Breast epithelium (tissue), 4 donors: Measurements from ENCODE around the gene ITGB2. TPM values are rescaled to one million over a fixed set of nuclear protein-coding genes. Genes with fewer than 3 reads are reported as not detected.
"Not testable (repeated sequence)": the region's sequence is repeated elsewhere in the genome, so short reads cannot be mapped to it uniquely, and the experiment has no call there.

Experiments
- DNase-seq, 2 donors: peaks; one replicate each; pipeline ENCODE4 v3.0.0-alpha.2; 2019; ENCODE audit warnings: low spot score in 2 of 2
- H3K27ac ChIP-seq, 2 donors: fragments of 200-600 bp; sonication (generic) in 1 of 2; one replicate each; pipeline ENCODE4 v1.5.1; 2016 to 2019; ENCODE audit warnings: mild to moderate bottlenecking in 1 of 2
- H3K27me3 ChIP-seq, 2 donors: fragments of 200-600 bp; sonication (generic) in 1 of 2; one replicate each; pipeline versions ENCODE4 v1.5.1 to v1.6.0; 2017 to 2019; ENCODE audit warnings: control low read depth in 1 of 2, mild to moderate bottlenecking in 1 of 2
- H3K36me3 ChIP-seq: fragments of 200-600 bp; one replicate; pipeline ENCODE4 v1.5.1; 2019
- H3K4me1 ChIP-seq, 2 donors: fragments of 200-600 bp; sonication (generic); one replicate each; pipeline ENCODE4 v1.5.1; 2016 to 2019; ENCODE audit warnings: control low read depth in 1 of 2
- H3K4me3 ChIP-seq, 3 donors: fragments of 200-600 bp; sonication (generic); 1 replicate in 2 of 3; 2 replicates in 1 of 3; pipeline ENCODE4 v1.5.1; 2016 to 2019; ENCODE audit warnings: mild to moderate bottlenecking in 3 of 3, moderate library complexity in 2 of 3
- H3K9me3 ChIP-seq, 2 donors: fragments of 200-600 bp; sonication (generic) in 1 of 2; one replicate each; pipeline ENCODE4 v1.5.1; 2016 to 2019; ENCODE audit warnings: control low read depth in 1 of 2
- POLR2A ChIP-seq: fragments of 450-650 bp; IDR thresholded peaks from one replicate; pipeline ENCODE4 v1.6.1; 2016; ENCODE audit warnings: antibody characterized with exemption, mild to moderate bottlenecking, moderate library complexity
- POLR2AphosphoS5 ChIP-seq, 3 donors: sonication (generic); formaldehyde crosslinking; IDR thresholded peaks; one replicate each; pipeline ENCODE4 v1.6.1; 2017; ENCODE audit warnings: antibody characterized with exemption in 3 of 3
- intact Hi-C: fragments of 100-400 bp; cut with DNase I; formaldehyde crosslinking; loops from one replicate; pipeline ENCODE4 v1.15.1; 2023; ENCODE audit warnings: low total_unique reads
- total RNA-seq, 3 donors: library from RNA; depleted of rRNA; stranded (reverse); fragments of >200 nt; gene quantifications; one replicate each; pipeline ENCODE4 v1.1.0, GENCODE V29; 2016
- TF ChIP-seq, protein P1 (sequence below), 3 donors: fragments of 450-650 bp; IDR thresholded peaks; one replicate each; pipeline ENCODE4 v1.5.1; 2016 to 2017; ENCODE audit warnings: antibody characterized with exemption in 3 of 3, mild to moderate bottlenecking in 3 of 3, moderate library complexity in 3 of 3

Gene ITGB2
- total RNA-seq, 3 donors from 2014 or later, result 19.7 to 242 (median 92.8) TPM

DNA sequence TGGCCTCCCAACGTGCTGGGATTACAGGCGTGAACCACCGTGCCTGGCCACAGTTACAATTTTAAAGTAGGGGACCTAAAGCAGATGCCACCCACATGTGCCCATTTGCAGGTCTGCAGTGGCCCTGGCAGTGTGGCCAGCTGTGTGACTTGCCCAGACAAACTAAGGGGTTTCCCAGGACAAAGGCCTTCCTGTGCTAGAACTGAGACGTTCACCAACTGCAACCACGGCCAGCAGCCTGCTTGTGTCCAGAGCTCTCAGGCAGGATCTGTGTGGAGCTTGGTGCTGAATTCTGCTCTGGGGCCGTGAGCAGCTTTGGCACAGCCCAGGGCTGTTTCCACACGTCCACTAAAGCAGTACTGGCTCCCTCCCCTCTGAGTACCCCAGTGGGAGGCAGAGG is 36.6 kb downstream of the ITGB2 start:
- TF ChIP-seq, protein P1, sequence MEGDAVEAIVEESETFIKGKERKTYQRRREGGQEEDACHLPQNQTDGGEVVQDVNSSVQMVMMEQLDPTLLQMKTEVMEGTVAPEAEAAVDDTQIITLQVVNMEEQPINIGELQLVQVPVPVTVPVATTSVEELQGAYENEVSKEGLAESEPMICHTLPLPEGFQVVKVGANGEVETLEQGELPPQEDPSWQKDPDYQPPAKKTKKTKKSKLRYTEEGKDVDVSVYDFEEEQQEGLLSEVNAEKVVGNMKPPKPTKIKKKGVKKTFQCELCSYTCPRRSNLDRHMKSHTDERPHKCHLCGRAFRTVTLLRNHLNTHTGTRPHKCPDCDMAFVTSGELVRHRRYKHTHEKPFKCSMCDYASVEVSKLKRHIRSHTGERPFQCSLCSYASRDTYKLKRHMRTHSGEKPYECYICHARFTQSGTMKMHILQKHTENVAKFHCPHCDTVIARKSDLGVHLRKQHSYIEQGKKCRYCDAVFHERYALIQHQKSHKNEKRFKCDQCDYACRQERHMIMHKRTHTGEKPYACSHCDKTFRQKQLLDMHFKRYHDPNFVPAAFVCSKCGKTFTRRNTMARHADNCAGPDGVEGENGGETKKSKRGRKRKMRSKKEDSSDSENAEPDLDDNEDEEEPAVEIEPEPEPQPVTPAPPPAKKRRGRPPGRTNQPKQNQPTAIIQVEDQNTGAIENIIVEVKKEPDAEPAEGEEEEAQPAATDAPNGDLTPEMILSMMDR (IDR thresholded peaks at IDR 0.05), result no peak
- TF ChIP-seq POLR2A (no peak), POLR2AphosphoS5 (IDR thresholded peaks at IDR 0.05) (no peak)
- H3K9me3 ChIP-seq, result no peaks in the 10 kb centered on the region
- H3K27ac ChIP-seq, result no peak overlapping the region
- no peak overlapping the region for H3K4me3 ChIP-seq
- no peaks in the 10 kb centered on the region for H3K4me1 ChIP-seq
- H3K36me3 ChIP-seq, result no peaks in the 10 kb centered on the region
- intact Hi-C loops, result loop anchor here (10.0 kb wide), 1 partner anchor 51 kb away; no protein-coding TSS in a partner anchor
- H3K27me3 ChIP-seq, result peaks cover 0 to 3% of the 10 kb centered on the region in 2 donors
- DNase-seq, result no peak

DNA sequence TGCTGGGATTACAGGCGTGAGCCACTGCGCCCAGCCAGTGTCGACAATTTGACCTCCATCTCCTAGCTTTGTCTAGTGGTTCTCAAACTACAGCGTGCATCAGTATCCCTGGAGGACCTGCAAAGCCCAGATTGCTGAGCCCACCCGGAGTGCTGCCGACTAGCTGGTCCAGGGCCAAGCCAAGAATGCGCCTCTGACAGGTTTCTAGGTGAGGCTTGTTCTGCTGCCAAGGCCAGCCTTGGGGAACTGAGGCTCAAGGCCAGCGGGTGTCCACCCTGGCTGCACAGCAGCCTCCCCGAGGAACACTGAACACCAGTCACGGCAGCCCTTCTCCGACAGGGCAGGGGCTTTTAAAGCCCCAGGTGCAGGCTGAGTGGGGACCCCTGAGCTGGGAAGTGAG is 37.4 kb downstream of the ITGB2 start:
- TF ChIP-seq POLR2AphosphoS5 (IDR thresholded peaks at IDR 0.05) (no peak), POLR2A (no peak)
- TF ChIP-seq, protein P1 (IDR thresholded peaks at IDR 0.05), result no peak
- no peaks in the 10 kb centered on the region for H3K27me3 ChIP-seq
- H3K27ac ChIP-seq, result no peak overlapping the region
- intact Hi-C loops, result loop anchor here (10.0 kb wide), 1 partner anchor 52 kb away; no protein-coding TSS in a partner anchor
- H3K4me3 ChIP-seq, result no peak overlapping the region
- no peaks in the 10 kb centered on the region for H3K36me3 ChIP-seq
- no peaks in the 10 kb centered on the region for H3K9me3 ChIP-seq
- DNase-seq, result no peak
- H3K4me1 ChIP-seq, result no peaks in the 10 kb centered on the region

DNA sequence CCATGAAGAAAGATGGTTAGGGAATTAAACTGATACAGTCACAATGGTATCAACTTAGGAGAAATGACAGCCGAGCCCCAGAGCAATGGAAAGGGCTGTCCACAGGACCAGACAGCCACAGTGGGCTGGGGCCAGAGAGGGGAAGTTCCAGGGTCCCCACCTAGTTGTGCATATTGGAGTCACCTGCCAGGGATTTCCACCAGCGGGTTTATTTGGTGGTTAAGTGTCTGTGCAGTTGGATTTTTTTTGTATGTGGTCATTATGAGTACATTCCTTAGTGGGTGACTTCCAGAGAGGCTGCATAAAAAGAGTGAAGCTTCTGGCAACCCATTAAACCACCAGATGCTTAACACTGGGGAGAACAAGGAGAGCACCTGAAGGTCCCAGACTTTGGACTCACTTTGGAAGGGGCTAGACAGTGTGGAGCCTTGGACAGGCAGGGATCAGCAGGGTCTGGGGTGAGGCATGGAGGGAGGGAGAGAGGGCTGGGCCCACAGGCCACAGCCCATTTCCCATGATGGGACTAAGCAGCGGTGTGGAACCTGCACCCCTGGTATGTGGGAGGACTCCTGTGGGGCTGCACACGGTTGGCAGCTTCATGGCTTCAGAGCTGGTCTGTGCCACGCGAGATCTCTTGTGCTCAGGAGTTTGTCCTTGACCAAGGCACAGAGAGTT is 39.4 kb downstream of the ITGB2 start:
- no peak overlapping the region for H3K4me3 ChIP-seq
- no peaks in the 10 kb centered on the region for H3K9me3 ChIP-seq
- intact Hi-C loops, result loop anchor here (10.0 kb wide), 1 partner anchor 53 kb away; no protein-coding TSS in a partner anchor
- H3K27ac ChIP-seq, result peak overlapping the region in 1 of 2 donors; percentile 48
- TF ChIP-seq POLR2A (no peak), POLR2AphosphoS5 (IDR thresholded peaks at IDR 0.05) (no peak)
- TF ChIP-seq, protein P1 (IDR thresholded peaks at IDR 0.05), result no peak
- H3K4me1 ChIP-seq, result no peaks in the 10 kb centered on the region
- DNase-seq, result no peak
- H3K27me3 ChIP-seq, result no peaks in the 10 kb centered on the region
- H3K36me3 ChIP-seq, result no peaks in the 10 kb centered on the region

DNA sequence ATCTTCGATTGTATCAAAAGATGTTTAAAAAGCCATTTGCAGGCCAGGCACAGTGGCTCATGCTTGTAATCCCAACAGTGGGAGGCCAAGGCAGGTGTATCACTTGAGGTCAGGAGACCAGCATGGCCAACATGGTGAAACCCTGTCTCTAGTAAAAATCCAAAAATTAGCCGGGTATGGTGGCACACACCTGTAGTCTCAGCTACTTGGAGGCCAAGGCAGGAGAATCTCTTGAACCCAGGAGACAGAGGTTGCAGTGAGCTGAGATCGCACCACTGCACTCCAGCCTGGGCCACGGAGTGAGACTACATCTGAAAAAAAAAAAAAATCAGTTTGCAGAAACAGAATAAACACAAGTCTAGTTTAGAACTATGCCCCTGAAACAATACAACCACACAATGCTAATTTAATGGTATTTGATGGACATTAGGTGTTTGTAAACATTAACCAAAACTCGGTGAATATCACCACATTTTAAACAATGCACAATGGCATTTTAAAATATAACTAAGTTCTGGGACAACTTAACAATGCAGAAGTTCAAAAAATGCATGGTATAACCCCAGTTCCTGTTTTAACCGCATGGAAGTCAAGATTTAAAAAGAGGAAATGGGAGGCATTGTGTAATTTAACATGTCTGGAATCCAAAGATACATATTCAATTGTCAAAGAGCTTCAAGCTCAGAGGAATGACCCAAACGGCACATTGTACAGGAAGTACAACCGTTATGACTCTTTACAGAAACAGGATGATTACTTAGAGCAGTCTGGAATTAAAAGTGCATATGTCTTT is 40.1 kb downstream of the ITGB2 start:
- no peak for DNase-seq
- H3K4me3 ChIP-seq, result no peak overlapping the region
- no peaks in the 10 kb centered on the region for H3K9me3 ChIP-seq
- no peaks in the 10 kb centered on the region for H3K27me3 ChIP-seq
- H3K4me1 ChIP-seq, result no peaks in the 10 kb centered on the region
- intact Hi-C loops, result loop anchor here (10.0 kb wide), 1 partner anchor 54 kb away; no protein-coding TSS in a partner anchor
- H3K36me3 ChIP-seq, result no peaks in the 10 kb centered on the region
- peak overlapping the region in 1 of 2 donors; percentile 48 for H3K27ac ChIP-seq
- no peak for TF ChIP-seq POLR2A
- TF ChIP-seq, protein P1 (IDR thresholded peaks at IDR 0.05), result no peak
- no peak for TF ChIP-seq POLR2AphosphoS5 (IDR thresholded peaks at IDR 0.05)

DNA sequence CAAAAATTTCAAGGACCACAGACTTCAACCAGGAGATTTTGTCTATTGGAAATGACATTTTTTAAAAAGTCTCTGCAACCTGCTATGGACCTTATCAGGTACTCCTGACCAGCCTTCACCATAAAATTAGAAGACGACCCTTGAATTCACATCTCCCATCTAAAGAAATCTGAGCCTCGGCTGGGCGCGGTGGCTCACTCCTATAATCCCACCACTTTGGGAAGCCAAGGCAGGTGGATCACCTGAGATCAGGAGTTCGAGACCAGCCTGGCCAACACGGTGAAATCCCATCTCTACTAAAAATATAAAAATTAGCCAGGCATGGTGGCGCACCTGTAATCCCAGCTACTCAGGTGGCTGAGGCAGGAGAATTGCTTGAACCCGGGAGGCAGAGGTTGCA is 41.5 kb downstream of the ITGB2 start:
- H3K4me3 ChIP-seq, H3K36me3 ChIP-seq, H3K27ac ChIP-seq, intact Hi-C loops, H3K27me3 ChIP-seq, H3K9me3 ChIP-seq, DNase-seq, H3K4me1 ChIP-seq: not testable (repeated sequence)
